ENCODE measurements around the gene AP4M1. TPM values are rescaled to one million over a fixed set of nuclear protein-coding genes. Genes with fewer than 3 reads are reported as not detected.

Gene AP4M1, protein sequence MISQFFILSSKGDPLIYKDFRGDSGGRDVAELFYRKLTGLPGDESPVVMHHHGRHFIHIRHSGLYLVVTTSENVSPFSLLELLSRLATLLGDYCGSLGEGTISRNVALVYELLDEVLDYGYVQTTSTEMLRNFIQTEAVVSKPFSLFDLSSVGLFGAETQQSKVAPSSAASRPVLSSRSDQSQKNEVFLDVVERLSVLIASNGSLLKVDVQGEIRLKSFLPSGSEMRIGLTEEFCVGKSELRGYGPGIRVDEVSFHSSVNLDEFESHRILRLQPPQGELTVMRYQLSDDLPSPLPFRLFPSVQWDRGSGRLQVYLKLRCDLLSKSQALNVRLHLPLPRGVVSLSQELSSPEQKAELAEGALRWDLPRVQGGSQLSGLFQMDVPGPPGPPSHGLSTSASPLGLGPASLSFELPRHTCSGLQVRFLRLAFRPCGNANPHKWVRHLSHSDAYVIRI
- total RNA-seq: 10 to 100 TPM; 13.8 to 23.3 (median 18.7) TPM

GRCh38 chr7:100101016-100101862 is at the start of gene AP4M1, which contains the start of gene MCM7:
AP4M1 (plus strand) TSS chr7:100101643; CDS start chr7:100101715, 72 bp downstream.
MCM7 (minus strand) TSS chr7:100101397; CDS start chr7:100101294, 103 bp downstream.
- intact Hi-C loops (cut with DNase I; ENCODE audit: low total_unique reads): no loop called here
- no peaks in the 10 kb centered on the region for H3K27me3 ChIP-seq
- H3K9me3 ChIP-seq: no peaks in the 10 kb centered on the region
- peak within 1 kb of the TSS; percentile 80 to 88 (median 86) for H3K4me3 ChIP-seq
- peaks cover 0 to 18% of the 10 kb centered on the region in 2 donors for H3K4me1 ChIP-seq
- TF ChIP-seq POLR2AphosphoS5 (IDR thresholded peaks at IDR 0.05): peak in 2 of 3 donors; percentile 45 to 58
- peak; percentile 14 for TF ChIP-seq POLR2A (IDR thresholded peaks at IDR 0.05)
- TF ChIP-seq, protein P1, sequence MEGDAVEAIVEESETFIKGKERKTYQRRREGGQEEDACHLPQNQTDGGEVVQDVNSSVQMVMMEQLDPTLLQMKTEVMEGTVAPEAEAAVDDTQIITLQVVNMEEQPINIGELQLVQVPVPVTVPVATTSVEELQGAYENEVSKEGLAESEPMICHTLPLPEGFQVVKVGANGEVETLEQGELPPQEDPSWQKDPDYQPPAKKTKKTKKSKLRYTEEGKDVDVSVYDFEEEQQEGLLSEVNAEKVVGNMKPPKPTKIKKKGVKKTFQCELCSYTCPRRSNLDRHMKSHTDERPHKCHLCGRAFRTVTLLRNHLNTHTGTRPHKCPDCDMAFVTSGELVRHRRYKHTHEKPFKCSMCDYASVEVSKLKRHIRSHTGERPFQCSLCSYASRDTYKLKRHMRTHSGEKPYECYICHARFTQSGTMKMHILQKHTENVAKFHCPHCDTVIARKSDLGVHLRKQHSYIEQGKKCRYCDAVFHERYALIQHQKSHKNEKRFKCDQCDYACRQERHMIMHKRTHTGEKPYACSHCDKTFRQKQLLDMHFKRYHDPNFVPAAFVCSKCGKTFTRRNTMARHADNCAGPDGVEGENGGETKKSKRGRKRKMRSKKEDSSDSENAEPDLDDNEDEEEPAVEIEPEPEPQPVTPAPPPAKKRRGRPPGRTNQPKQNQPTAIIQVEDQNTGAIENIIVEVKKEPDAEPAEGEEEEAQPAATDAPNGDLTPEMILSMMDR (IDR thresholded peaks at IDR 0.05): no peak
- DNase-seq (ENCODE audit: low spot score in 2 of 2): peak; percentile 98 to 99
- H3K27ac ChIP-seq: peak within 1 kb of the TSS; percentile 95 to 96
- no peaks in the 10 kb centered on the region for H3K36me3 ChIP-seq

- Histone ChIP-seq H3K4me1 (peaks cover 0 to 6% of the 10 kb centered on the region in 2 donors), H3K4me3 (no peak overlapping the region), H3K27ac (no peak overlapping the region), H3K27me3 (no peaks in the 10 kb centered on the region), H3K9me3 (no peaks in the 10 kb centered on the region), H3K36me3 (no peaks in the 10 kb centered on the region)
- intact Hi-C loops (cut with DNase I; ENCODE audit: low total_unique reads): no loop called here
- TF ChIP-seq POLR2AphosphoS5 (IDR thresholded peaks at IDR 0.05): no peak
- TF ChIP-seq, protein P1 (IDR thresholded peaks at IDR 0.05): peak in 2 of 3 donors; percentile 49 to 53
- no peak for TF ChIP-seq POLR2A (IDR thresholded peaks at IDR 0.05)
- DNase-seq (ENCODE audit: low spot score in 2 of 2): peak in 1 of 2 donors; percentile 29
Observed at GRCh38 chr7:100053215-100053614, 48.2 kb upstream of the AP4M1 start.

DNA sequence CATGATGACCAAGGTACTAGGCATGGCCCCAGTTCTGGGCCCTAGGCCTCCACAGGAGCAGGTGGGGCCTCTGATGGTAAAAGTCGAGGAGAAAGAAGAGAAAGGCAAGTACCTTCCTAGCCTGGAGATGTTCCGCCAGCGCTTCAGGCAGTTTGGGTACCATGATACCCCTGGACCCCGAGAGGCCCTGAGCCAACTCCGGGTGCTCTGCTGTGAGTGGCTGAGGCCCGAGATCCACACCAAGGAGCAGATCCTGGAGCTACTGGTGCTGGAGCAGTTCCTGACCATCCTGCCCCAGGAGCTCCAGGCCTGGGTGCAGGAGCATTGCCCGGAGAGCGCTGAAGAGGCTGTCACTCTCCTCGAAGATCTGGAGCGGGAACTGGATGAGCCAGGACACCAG is 44.4 kb upstream of the AP4M1 start:
- Histone ChIP-seq H3K4me3 (no peak overlapping the region), H3K4me1 (no peaks in the 10 kb centered on the region), H3K27ac (no peak overlapping the region), H3K27me3 (no peaks in the 10 kb centered on the region), H3K36me3 (no peaks in the 10 kb centered on the region), H3K9me3 (no peaks in the 10 kb centered on the region)
- TF ChIP-seq, protein P1 (IDR thresholded peaks at IDR 0.05): no peak
- TF ChIP-seq POLR2A (IDR thresholded peaks at IDR 0.05): no peak
- no peak for TF ChIP-seq POLR2AphosphoS5 (IDR thresholded peaks at IDR 0.05)
- no peak for DNase-seq (ENCODE audit: low spot score in 2 of 2)
- intact Hi-C loops (cut with DNase I; ENCODE audit: low total_unique reads): no loop called here

DNA sequence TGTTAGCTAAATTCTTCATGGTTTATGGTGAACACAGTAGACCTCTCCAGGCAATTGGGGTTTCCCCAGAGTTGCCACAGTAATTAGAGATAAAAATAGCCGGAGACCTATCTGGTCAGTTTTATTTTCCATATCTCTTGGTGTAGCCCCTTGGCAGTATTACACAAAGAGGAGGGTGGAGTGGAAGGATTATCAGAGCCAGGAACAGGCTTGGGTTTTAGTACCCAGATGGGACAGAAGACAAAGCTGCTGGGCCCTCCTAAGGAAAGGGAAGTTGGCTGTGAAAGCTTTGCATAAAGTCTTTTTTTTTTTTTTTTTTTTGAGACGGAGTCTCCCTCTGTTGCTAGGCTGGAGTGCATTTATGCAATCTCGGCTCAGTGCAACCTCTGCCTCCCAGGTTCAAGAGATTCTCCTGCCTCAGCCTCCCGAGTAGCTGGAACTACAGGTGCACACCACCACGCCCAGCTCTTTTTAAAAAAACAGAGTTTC is 42.1 kb upstream of the AP4M1 start:
- no peaks in the 10 kb centered on the region for H3K36me3 ChIP-seq
- no peaks in the 10 kb centered on the region for H3K4me1 ChIP-seq
- no peak overlapping the region for H3K4me3 ChIP-seq
- H3K27ac ChIP-seq: no peak overlapping the region
- H3K9me3 ChIP-seq: no peaks in the 10 kb centered on the region
- no peaks in the 10 kb centered on the region for H3K27me3 ChIP-seq
- intact Hi-C loops (cut with DNase I; ENCODE audit: low total_unique reads): no loop called here
- TF ChIP-seq, protein P1 (IDR thresholded peaks at IDR 0.05): no peak
- TF ChIP-seq POLR2AphosphoS5 (IDR thresholded peaks at IDR 0.05): no peak
- TF ChIP-seq POLR2A (IDR thresholded peaks at IDR 0.05): no peak
- DNase-seq (ENCODE audit: low spot score in 2 of 2): no peak

All from breast epithelium (tissue), 4 donors.